Right lobe of liver (tissue), 6 donors: ENCODE results near the gene PTPRT. TPM values are rescaled to one million over a fixed set of nuclear protein-coding genes. Genes with fewer than 3 reads are reported as not detected.
A peak's percentile ranks its signal among the peaks of the same experiment; 100 is the strongest.

Experiments
- ATAC-seq, 4 donors: fragments of 200-7000 bp; cut with Tn5 transposase; one replicate each; pipeline ENCODE4 v1.9.1; 2020; ENCODE audit warnings: mild to moderate bottlenecking in 4 of 4, moderate library complexity in 4 of 4
- DNase-seq, 3 donors: peaks; one replicate each; pipeline ENCODE4 v3.0.0-alpha.2; 2020
- H3K27ac ChIP-seq, 3 donors: fragments of 200-600 bp; one replicate each; pipeline ENCODE4 v1.8.0; 2022
- H3K27me3 ChIP-seq, 2 donors: fragments of 200-600 bp; one replicate each; pipeline ENCODE4 v1.8.0; 2022
- H3K36me3 ChIP-seq, 4 donors: fragments of 200-600 bp; sonication (generic) in 1 of 4; one replicate each; pipeline versions ENCODE4 v1.5.1 to v1.8.0; 2017 to 2022; ENCODE audit warnings: control low read depth in 1 of 4
- H3K4me1 ChIP-seq, 4 donors: fragments of 200-600 bp; sonication (generic) in 1 of 4; one replicate each; pipeline versions ENCODE4 v1.5.1 to v1.8.0; 2017 to 2022; ENCODE audit warnings: control low read depth in 1 of 4
- H3K4me3 ChIP-seq, 3 donors: fragments of 200-600 bp; one replicate each; pipeline ENCODE4 v1.8.0; 2022
- H3K9me3 ChIP-seq, 4 donors: fragments of 200-600 bp; sonication (generic) in 1 of 4; one replicate each; pipeline versions ENCODE4 v1.5.1 to v1.8.0; 2017 to 2022; ENCODE audit warnings: control low read depth in 1 of 4
- POLR2A ChIP-seq: fragments of 450-650 bp; IDR thresholded peaks from one replicate; pipeline ENCODE4 v1.6.1; 2017; ENCODE audit warnings: antibody characterized with exemption, mild to moderate bottlenecking
- WGBS: methylation state at CpG from one replicate; pipeline ENCODE4 v1.1.6; 2018; ENCODE audit warnings: low coverage, low lambda C conversion rate; ENCODE audit not compliant: insufficient coverage; ENCODE audit errors: missing lambda C conversion rate; 5-methylcytosine and 5-hydroxymethylcytosine counted together
- intact Hi-C, 2 donors: fragments of 100-400 bp; cut with DNase I; formaldehyde crosslinking; loops; one replicate each; pipeline versions ENCODE4 v1.11.2 to v1.14.1; 2022
- total RNA-seq, 6 experiments: library from RNA; depleted of rRNA in 2 of 6; stranded (reverse); fragments of >200 nt in 2 of 6; fragmentation: NEBNext Ultra II Directional in 3 of 6; extraction: Animal tissue kit (Norgen Biotek cat#: 25700) in 3 of 6; gene quantifications; one replicate each; pipeline versions ENCODE4 v1.1.0 to v1.2.4, GENCODE V29; 2016 to 2023
- TF ChIP-seq, protein P1 (sequence below), 4 donors: fragments of 200-600 bp in 3 of 4; fragments of 450-650 bp in 1 of 4; IDR thresholded peaks; one replicate each; pipeline versions ENCODE4 v1.5.1 to v1.8.0; 2016 to 2022; ENCODE audit warnings: antibody characterized with exemption in 4 of 4, mild to moderate bottlenecking in 2 of 4
- donor health status: DM: no; HTN: yes; CAD: no.
- donor health status: DM: no; HTN: no; CAD: no.
- donor health status: DM: no; HTN: no; CAD: no.
- donor health status: DM: no; HTN: yes; CAD: no.
- donor health status: DM: no; HTN: yes; CAD: no.

Gene PTPRT
- total RNA-seq, 6 experiments from 2014 or later: 0.18 to 1.0 (median 0.51) TPM

DNA sequence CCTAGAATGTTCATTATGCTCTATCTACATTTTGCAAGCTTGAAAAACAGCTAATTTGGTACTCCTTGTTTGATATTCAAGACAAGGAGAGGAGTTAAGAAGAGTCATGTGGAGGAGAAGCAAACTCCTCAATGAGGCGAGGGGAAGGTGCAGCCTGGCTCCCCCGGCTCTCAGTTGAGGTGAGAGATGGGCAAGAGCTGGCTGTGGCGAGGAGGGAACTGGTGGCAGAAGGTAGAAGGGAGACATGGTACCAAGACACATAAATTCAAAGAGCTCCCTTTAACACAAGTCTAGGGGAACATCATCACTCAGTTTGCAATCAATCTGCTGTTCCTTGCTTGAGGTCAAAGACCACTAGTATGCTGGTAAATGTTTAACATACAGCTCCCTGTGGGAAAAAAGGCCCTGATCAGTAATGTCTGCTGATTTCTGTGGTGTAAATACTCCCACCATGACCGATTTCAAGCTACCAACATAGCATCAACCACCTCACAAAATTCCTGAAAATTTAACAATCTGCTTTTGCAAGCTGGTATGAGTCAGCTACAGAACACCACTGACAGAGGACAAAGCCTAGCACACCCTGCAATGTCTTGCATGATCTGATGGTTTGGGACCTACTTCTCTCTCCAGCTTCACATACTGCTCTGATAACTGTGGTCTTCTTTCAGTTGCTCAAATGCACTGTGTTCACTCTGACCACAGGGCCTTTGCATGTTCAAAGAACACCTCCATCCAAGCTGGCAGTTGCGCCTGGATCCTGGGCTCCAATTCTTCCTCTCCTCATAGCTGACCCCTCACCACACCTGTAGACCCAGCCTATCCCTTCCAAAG, 1055.2 kb downstream of the PTPRT start:
- DNase-seq: no peak
- H3K4me3 ChIP-seq: no peak overlapping the region
- H3K27ac ChIP-seq: no peak overlapping the region
- H3K36me3 ChIP-seq: no peaks in the 10 kb centered on the region
- H3K27me3 ChIP-seq: no peaks in the 10 kb centered on the region
- intact Hi-C loops: no loop called here
- peak; percentile 37 to 51 (median 38) for ATAC-seq
- H3K4me1 ChIP-seq: no peaks in the 10 kb centered on the region
- TF ChIP-seq, protein P1, sequence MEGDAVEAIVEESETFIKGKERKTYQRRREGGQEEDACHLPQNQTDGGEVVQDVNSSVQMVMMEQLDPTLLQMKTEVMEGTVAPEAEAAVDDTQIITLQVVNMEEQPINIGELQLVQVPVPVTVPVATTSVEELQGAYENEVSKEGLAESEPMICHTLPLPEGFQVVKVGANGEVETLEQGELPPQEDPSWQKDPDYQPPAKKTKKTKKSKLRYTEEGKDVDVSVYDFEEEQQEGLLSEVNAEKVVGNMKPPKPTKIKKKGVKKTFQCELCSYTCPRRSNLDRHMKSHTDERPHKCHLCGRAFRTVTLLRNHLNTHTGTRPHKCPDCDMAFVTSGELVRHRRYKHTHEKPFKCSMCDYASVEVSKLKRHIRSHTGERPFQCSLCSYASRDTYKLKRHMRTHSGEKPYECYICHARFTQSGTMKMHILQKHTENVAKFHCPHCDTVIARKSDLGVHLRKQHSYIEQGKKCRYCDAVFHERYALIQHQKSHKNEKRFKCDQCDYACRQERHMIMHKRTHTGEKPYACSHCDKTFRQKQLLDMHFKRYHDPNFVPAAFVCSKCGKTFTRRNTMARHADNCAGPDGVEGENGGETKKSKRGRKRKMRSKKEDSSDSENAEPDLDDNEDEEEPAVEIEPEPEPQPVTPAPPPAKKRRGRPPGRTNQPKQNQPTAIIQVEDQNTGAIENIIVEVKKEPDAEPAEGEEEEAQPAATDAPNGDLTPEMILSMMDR (IDR thresholded peaks at IDR 0.05): no peak
- no peak for TF ChIP-seq POLR2A
- 72% methylated on average over 5 of the region's 5 CpGs for WGBS
- H3K9me3 ChIP-seq: no peaks in the 10 kb centered on the region

GRCh38 chr20:42130810-42131596, 1058.7 kb downstream of the PTPRT start:
- no peak overlapping the region for H3K27ac ChIP-seq
- H3K4me3 ChIP-seq: no peak overlapping the region
- H3K4me1 ChIP-seq: no peaks in the 10 kb centered on the region
- TF ChIP-seq POLR2A: no peak
- TF ChIP-seq, protein P1 (IDR thresholded peaks at IDR 0.05): no peak
- no peaks in the 10 kb centered on the region for H3K9me3 ChIP-seq
- no peaks in the 10 kb centered on the region for H3K36me3 ChIP-seq
- intact Hi-C loops: no loop called here
- DNase-seq (no peak), ATAC-seq (no peak)
- WGBS: 79% methylated on average over 5 of the region's 5 CpGs
- H3K27me3 ChIP-seq: no peaks in the 10 kb centered on the region

DNA sequence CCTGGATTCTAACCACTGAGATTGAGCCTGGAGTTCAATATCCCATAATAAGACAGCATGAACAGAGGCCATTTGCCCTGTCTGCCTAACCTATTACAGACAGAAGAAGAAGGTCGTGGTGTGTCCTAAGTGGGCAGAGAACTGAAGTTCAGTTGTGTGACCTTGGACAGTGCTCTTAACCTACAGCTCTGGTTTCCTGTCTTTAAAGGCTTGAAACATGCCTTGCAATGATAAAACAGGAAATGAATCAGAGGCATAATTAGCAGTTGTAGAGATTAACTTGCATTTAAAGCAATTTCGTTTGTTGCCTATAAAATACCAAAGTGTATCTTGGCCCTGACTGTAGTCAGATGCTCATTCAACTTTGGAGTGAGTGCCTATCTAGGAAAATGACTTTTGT, 1064.3 kb downstream of the PTPRT start:
- 5% methylated on average over 2 of the region's 2 CpGs for WGBS
- no peak for TF ChIP-seq POLR2A
- TF ChIP-seq, protein P1 (IDR thresholded peaks at IDR 0.05): no peak
- Histone ChIP-seq H3K4me1 (no peaks in the 10 kb centered on the region), H3K4me3 (no peak overlapping the region), H3K27me3 (no peaks in the 10 kb centered on the region), H3K9me3 (no peaks in the 10 kb centered on the region), H3K36me3 (no peaks in the 10 kb centered on the region), H3K27ac (no peak overlapping the region)
- DNase-seq (no peak), ATAC-seq (no peak)
- intact Hi-C loops: no loop called here

- H3K27ac ChIP-seq: no peak overlapping the region
- no peaks in the 10 kb centered on the region for H3K36me3 ChIP-seq
- no peaks in the 10 kb centered on the region for H3K4me1 ChIP-seq
- no peak for ATAC-seq
- no peak for DNase-seq
- no peak overlapping the region for H3K4me3 ChIP-seq
- WGBS: 54% methylated on average over 9 of the region's 11 CpGs
- no peak for TF ChIP-seq POLR2A
- TF ChIP-seq, protein P1 (IDR thresholded peaks at IDR 0.05): no peak
- intact Hi-C loops: no loop called here
- H3K9me3 ChIP-seq: no peaks in the 10 kb centered on the region
- no peaks in the 10 kb centered on the region for H3K27me3 ChIP-seq
Observed at GRCh38 chr20:42123981-42124473, 1065.7 kb downstream of the PTPRT start.
